Measurements from ENCODE around the gene KCNV2.

DNA sequence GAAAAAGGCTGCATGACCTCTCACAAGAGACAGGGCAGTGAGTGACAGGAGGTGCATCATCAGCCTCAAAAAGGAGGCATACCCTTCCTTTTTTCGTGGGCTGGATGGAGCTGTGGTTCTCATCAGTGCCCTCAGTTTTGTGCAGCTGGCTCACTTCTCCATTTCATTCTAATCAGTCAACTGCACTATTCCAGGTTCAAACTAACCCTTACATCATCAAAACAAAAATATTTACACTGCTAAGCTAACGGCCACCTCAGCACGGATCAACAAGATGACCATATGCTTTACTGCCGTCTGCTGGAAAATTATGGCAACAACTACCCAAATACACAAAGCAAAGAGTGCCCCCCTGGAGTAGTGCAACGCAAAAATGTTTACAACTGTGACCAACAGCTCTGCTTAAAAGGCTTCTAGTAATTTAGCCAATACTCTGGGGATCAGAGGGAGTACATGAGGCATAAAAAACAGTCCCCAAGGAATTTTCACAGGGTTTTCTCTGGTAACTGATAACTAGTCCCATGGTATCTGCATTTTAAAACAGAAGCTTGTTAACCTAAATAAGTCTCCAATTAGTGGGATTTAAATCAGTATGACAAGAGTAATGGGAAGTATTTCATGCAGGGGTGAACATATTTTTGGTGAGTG lies 10.8 kb downstream of the KCNV2 start:
- TF ChIP-seq, protein P1, sequence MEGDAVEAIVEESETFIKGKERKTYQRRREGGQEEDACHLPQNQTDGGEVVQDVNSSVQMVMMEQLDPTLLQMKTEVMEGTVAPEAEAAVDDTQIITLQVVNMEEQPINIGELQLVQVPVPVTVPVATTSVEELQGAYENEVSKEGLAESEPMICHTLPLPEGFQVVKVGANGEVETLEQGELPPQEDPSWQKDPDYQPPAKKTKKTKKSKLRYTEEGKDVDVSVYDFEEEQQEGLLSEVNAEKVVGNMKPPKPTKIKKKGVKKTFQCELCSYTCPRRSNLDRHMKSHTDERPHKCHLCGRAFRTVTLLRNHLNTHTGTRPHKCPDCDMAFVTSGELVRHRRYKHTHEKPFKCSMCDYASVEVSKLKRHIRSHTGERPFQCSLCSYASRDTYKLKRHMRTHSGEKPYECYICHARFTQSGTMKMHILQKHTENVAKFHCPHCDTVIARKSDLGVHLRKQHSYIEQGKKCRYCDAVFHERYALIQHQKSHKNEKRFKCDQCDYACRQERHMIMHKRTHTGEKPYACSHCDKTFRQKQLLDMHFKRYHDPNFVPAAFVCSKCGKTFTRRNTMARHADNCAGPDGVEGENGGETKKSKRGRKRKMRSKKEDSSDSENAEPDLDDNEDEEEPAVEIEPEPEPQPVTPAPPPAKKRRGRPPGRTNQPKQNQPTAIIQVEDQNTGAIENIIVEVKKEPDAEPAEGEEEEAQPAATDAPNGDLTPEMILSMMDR (IDR thresholded peaks at IDR 0.05): peak in 4 of 6 experiments; percentile 39 to 50 (median 46)
- no peak for TF ChIP-seq POLR2A (IDR thresholded peaks at IDR 0.05)
